H9 (cell line): ENCODE data around the gene ACYP1. TPM values are rescaled to one million over a fixed set of nuclear protein-coding genes. Genes with fewer than 3 reads are reported as not detected.

Experiments
- DNase-seq: peaks from one replicate; pipeline ENCODE4 v3.0.0-alpha.2; 2017
- H2AFZ ChIP-seq: one replicate; pipeline ENCODE4 v1.6.1; 2013; ENCODE audit warnings: mild to moderate bottlenecking, low read length, control low read depth, moderate library complexity
- H2AK5ac ChIP-seq: 2 replicates; pipeline ENCODE4 v1.6.1; 2013; ENCODE audit warnings: low read length, control low read depth, mixed read lengths; ENCODE audit not compliant: insufficient read length
- H2BK120ac ChIP-seq: one replicate; pipeline ENCODE4 v1.6.1; 2013; ENCODE audit warnings: low read depth, mild to moderate bottlenecking, low read length, control low read depth, inconsistent platforms; ENCODE audit not compliant: poor library complexity, severe bottlenecking
- H2BK12ac ChIP-seq: 2 replicates; pipeline ENCODE4 v1.6.1; 2013; ENCODE audit warnings: low read length, control low read depth, mixed read lengths, low read depth; ENCODE audit not compliant: insufficient read length
- H2BK15ac ChIP-seq: 2 replicates; pipeline ENCODE4 v1.6.1; 2013; ENCODE audit warnings: low read depth, low read length, control low read depth
- H2BK20ac ChIP-seq: one replicate; pipeline ENCODE4 v1.6.1; 2013; ENCODE audit warnings: low read depth, mild to moderate bottlenecking, low read length, control low read depth, inconsistent platforms; ENCODE audit not compliant: poor library complexity, severe bottlenecking
- H2BK5ac ChIP-seq: 2 replicates; pipeline ENCODE4 v1.6.1; 2013; ENCODE audit warnings: low read length, control low read depth, mixed read lengths; ENCODE audit not compliant: insufficient read length
- H3K14ac ChIP-seq: 2 replicates; pipeline ENCODE4 v1.6.1; 2013; ENCODE audit warnings: low read length, control low read depth; ENCODE audit not compliant: insufficient read depth
- H3K18ac ChIP-seq: 2 replicates; pipeline ENCODE4 v1.6.1; 2013; ENCODE audit warnings: low read depth, mild to moderate bottlenecking, mixed read lengths, low read length, control low read depth; ENCODE audit not compliant: insufficient read length
- H3K23ac ChIP-seq: 2 replicates; pipeline ENCODE4 v1.6.1; 2013; ENCODE audit warnings: low read length, control low read depth, mixed read lengths, low read depth; ENCODE audit not compliant: insufficient read length
- H3K23me2 ChIP-seq: 2 replicates; pipeline ENCODE4 v1.6.1; 2013; ENCODE audit warnings: low read depth, mild to moderate bottlenecking, mixed read lengths, low read length, control low read depth; ENCODE audit not compliant: insufficient read length, poor library complexity, severe bottlenecking
- H3K27ac ChIP-seq: 2 replicates; pipeline ENCODE4 v1.5.1; 2013; ENCODE audit warnings: low read length, control low read depth, mixed read lengths, low read depth; ENCODE audit not compliant: insufficient read length
- H3K27me3 ChIP-seq: 2 replicates; pipeline ENCODE4 v1.6.1; 2013; ENCODE audit warnings: low read length, control low read depth, inconsistent platforms; ENCODE audit not compliant: insufficient read depth
- H3K4ac ChIP-seq: 2 replicates; pipeline ENCODE4 v1.6.1; 2013; ENCODE audit warnings: low read depth, mild to moderate bottlenecking, control low read depth, inconsistent platforms, low read length, moderate library complexity
- H3K4me1 ChIP-seq: 2 replicates; pipeline ENCODE4 v1.6.1; 2013; ENCODE audit warnings: low read length, control low read depth, inconsistent platforms; ENCODE audit not compliant: insufficient read depth
- H3K4me2 ChIP-seq: 2 replicates; pipeline ENCODE4 v1.6.1; 2013; ENCODE audit warnings: low read length, control low read depth, mixed read lengths; ENCODE audit not compliant: insufficient read length, insufficient read depth
- H3K56ac ChIP-seq: 2 replicates; pipeline ENCODE4 v1.6.1; 2013; ENCODE audit warnings: low read depth, mild to moderate bottlenecking, mixed read lengths, low read length, control low read depth; ENCODE audit not compliant: insufficient read length
- H3K79me1 ChIP-seq: 2 replicates; pipeline ENCODE4 v1.6.1; 2013; ENCODE audit warnings: low read depth, mild to moderate bottlenecking, moderate library complexity, low read length, control low read depth, inconsistent platforms; ENCODE audit not compliant: insufficient read depth, poor library complexity, severe bottlenecking
- H3K79me2 ChIP-seq: 2 replicates; pipeline ENCODE4 v1.6.1; 2013; ENCODE audit warnings: low read length, control low read depth, inconsistent platforms; ENCODE audit not compliant: insufficient read depth
- H3K9ac ChIP-seq: 2 replicates; pipeline ENCODE4 v1.6.1; 2013; ENCODE audit warnings: low read length, control low read depth, mixed read lengths; ENCODE audit not compliant: insufficient read length; ENCODE audit errors: extremely low read depth
- H3K9me3 ChIP-seq: one replicate; pipeline ENCODE4 v1.6.1; 2013; ENCODE audit warnings: low read depth, low read length, inconsistent platforms; ENCODE audit not compliant: control insufficient read depth
- H3T11ph ChIP-seq: one replicate; pipeline ENCODE4 v1.6.1; 2013; ENCODE audit warnings: mild to moderate bottlenecking, low read length, control low read depth, inconsistent platforms
- H4K20me1 ChIP-seq: one replicate; pipeline ENCODE4 v1.6.1; 2013; ENCODE audit not compliant: control insufficient read depth, insufficient read length, insufficient read depth
- H4K5ac ChIP-seq: 2 replicates; pipeline ENCODE4 v1.6.1; 2013; ENCODE audit warnings: low read depth, mild to moderate bottlenecking, mixed read lengths, low read length, control low read depth; ENCODE audit not compliant: insufficient read length
- H4K8ac ChIP-seq: replicated peaks from 2 replicates; pipeline ENCODE4 v1.6.1; 2013; ENCODE audit warnings: low read length, control low read depth, mixed read lengths, low read depth; ENCODE audit not compliant: insufficient read length
- H4K91ac ChIP-seq: 2 replicates; pipeline ENCODE4 v1.6.1; 2013; ENCODE audit warnings: low read depth, mild to moderate bottlenecking, moderate library complexity, mixed read lengths, low read length, control low read depth; ENCODE audit not compliant: insufficient read length
- H3K27ac Mint-ChIP-seq, 3 experiments: 2 replicates in 2 of 3; 3 replicates in 1 of 3; pipeline ENCODE4 v1.8.0; 2020 to 2021; ENCODE audit warnings: mixed read lengths in 3 of 3, mild to moderate bottlenecking in 1 of 3, moderate library complexity in 1 of 3
- H3K27me3 Mint-ChIP-seq: 2 replicates; pipeline ENCODE4 v1.8.0; 2021; ENCODE audit warnings: low read depth, mild to moderate bottlenecking, moderate library complexity, mixed read lengths
- H3K36me3 Mint-ChIP-seq, 3 experiments: 2 replicates in 2 of 3; 3 replicates in 1 of 3; pipeline ENCODE4 v1.8.0; 2020 to 2021; ENCODE audit warnings: low read depth in 3 of 3, mixed read lengths in 3 of 3; ENCODE audit not compliant: insufficient read depth in 1 of 3
- H3K4me1 Mint-ChIP-seq, 2 experiments: 2 replicates each; pipeline ENCODE4 v1.8.0; 2020; ENCODE audit warnings: mixed read lengths in 2 of 2
- H3K4me3 Mint-ChIP-seq, 2 experiments: 2 replicates in 1 of 2; 3 replicates in 1 of 2; pipeline ENCODE4 v1.8.0; 2020 to 2021; ENCODE audit warnings: mild to moderate bottlenecking in 2 of 2, mixed read lengths in 2 of 2, moderate library complexity in 1 of 2
- H3K9me3 Mint-ChIP-seq, 2 experiments: 2 replicates in 1 of 2; 3 replicates in 1 of 2; pipeline ENCODE4 v1.8.0; 2020; ENCODE audit warnings: mild to moderate bottlenecking in 2 of 2, mixed read lengths in 2 of 2, moderate library complexity in 1 of 2
- CTCF ChIP-seq: fragments of 200-600 bp; sonication (generic); conservative IDR thresholded peaks from 3 replicates; pipeline ENCODE4 v1.8.0; 2021; ENCODE audit warnings: antibody characterized with exemption, mild to moderate bottlenecking
- WGBS: extraction: QIAGEN DNeasy Blood & Tissue Kit; methylation state at CpG from one replicate; pipeline ENCODE4 v1.1.7; 2013; ENCODE audit warnings: missing lambda C conversion rate, low lambda C conversion rate, mixed read lengths; ENCODE audit not compliant: insufficient read length; ENCODE audit errors: extremely low coverage; 5-methylcytosine and 5-hydroxymethylcytosine counted together
- total RNA-seq: library from RNA; stranded (reverse); gene quantifications from 2 replicates; pipeline ENCODE4 v1.2.1, GENCODE V29; 2021

Gene ACYP1
- total RNA-seq, 1 experiment from 2014 or later = 18.9 TPM

GRCh38 chr14:75041613-75042012 is 22.2 kb downstream of the ACYP1 start:
- Histone ChIP-seq H2BK5ac (no peak overlapping the region), H3K56ac (no peak overlapping the region), H3K4ac (no peak overlapping the region), H3K18ac (no peak overlapping the region), H4K8ac (no peak overlapping the region), H3K4me2 (no peak overlapping the region), H4K91ac (no peak overlapping the region), H2BK12ac (no peak overlapping the region), H3K27ac (no peak overlapping the region), H4K20me1 (no peaks in the 10 kb centered on the region), H3K79me2 (no peaks in the 10 kb centered on the region), H3K9me3 (no peaks in the 10 kb centered on the region), H3K79me1 (peaks cover 3% of the 10 kb centered on the region), H3K9ac (no peak overlapping the region), H3K4me1 (0 out of 2 replicates have a peak, but pooled peaks cover 2% of the 10 kb centered on the region), H2BK20ac (no peak overlapping the region), H2AK5ac (no peak overlapping the region), H3K23ac (no peak overlapping the region), H2BK120ac (no peak overlapping the region), H2AFZ (no peak overlapping the region), H3K23me2 (no peaks in the 10 kb centered on the region), H3K27me3 (no peaks in the 10 kb centered on the region), H4K5ac (no peak overlapping the region), H3T11ph (no peak overlapping the region), H3K14ac (no peak overlapping the region), H2BK15ac (no peak overlapping the region)
- no peaks in the 10 kb centered on the region for H3K9me3 Mint-ChIP-seq
- TF ChIP-seq CTCF = no peak
- no peak for DNase-seq
- H3K27me3 Mint-ChIP-seq = no peaks in the 10 kb centered on the region
- peaks cover 1 to 23% (median 12%) of the 10 kb centered on the region in 3 experiments; a peak in 5 of 7 replicates for H3K36me3 Mint-ChIP-seq
- no CpG with 5 or more reads among the region's 4 CpGs for WGBS
- H3K4me3 Mint-ChIP-seq = no peak overlapping the region
- no peaks in the 10 kb centered on the region for H3K4me1 Mint-ChIP-seq
- no peak overlapping the region for H3K27ac Mint-ChIP-seq
